Measurements from ENCODE around the gene BCR.
"Not testable (repeated sequence)": the region's sequence is repeated elsewhere in the genome, so short reads cannot be mapped to it uniquely, and the experiment has no call there.

BCR gene

GRCh38 chr22:23323960-23324688 lies 143.8 kb downstream of the BCR start:
- DNase-seq: not testable (repeated sequence)

- no peak for DNase-seq
These were observed 144.9 kb downstream of the BCR start for GRCh38 chr22:23325183-23325582.

GRCh38 chr22:23333822-23334221 lies 153.5 kb downstream of the BCR start:
- DNase-seq: not testable (repeated sequence)

GRCh38 chr22:23337672-23338071 lies 157.4 kb downstream of the BCR start:
- DNase-seq: not testable (repeated sequence)

GRCh38 chr22:23341942-23342695 lies 161.8 kb downstream of the BCR start:
- not testable (repeated sequence) for DNase-seq

GRCh38 chr22:23351321-23351720 lies 171.0 kb downstream of the BCR start:
- DNase-seq: no peak

- no peak for DNase-seq
These were observed 172.7 kb downstream of the BCR start for GRCh38 chr22:23353004-23353403.

GRCh38 chr22:23353696-23354095 lies 173.4 kb downstream of the BCR start:
- no peak for DNase-seq

- no peak for DNase-seq
These were observed 175.8 kb downstream of the BCR start for GRCh38 chr22:23356094-23356493.

GRCh38 chr22:23357053-23357452 lies 176.7 kb downstream of the BCR start:
- no peak for DNase-seq

DNA sequence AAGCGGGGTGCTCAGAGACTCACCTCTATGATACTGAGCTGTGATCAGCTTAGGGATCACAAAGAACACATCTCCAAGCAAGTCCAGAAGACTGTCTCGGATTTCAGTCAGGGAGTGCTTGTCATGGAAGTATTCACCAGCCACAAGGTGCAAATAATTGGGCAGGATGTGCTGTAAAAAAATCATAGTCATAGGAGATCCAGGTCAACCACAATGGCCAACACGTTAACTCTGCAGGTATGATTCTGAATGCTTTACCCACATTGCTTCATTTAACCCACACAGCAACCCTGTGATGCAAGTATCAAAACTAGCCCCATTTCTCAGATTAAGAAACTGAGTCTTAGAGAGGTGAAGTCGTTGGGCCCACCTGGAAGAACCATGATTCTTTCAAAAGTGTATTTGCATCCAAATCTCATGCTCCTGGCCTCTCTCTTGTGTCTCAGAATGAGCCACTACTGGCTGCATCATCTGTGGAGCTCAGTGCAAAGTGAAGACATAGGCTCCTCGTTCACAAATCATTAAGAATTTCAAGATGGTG lies 179.3 kb downstream of the BCR start:
- DNase-seq: no peak

DNA sequence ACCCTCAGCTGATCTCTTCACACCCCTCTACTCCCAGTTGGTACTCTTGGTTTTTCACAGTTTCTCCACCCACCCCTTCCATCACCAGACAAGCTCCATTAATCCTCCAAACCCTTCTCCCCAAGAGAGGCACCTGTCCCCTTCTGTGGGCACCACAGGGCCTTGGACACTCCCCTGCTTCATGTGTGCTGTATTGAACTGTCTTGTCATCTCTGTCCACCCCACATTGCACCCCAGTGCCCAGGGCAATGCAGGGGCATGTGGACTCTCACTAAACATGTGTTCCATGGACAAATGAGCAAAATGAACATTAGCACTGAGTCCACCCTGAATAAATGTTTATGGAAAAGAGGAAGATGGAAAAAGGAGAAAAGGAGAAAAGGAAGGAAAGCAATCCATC lies 181.4 kb downstream of the BCR start:
- no peak for DNase-seq

GRCh38 chr22:23363683-23364082 lies 183.4 kb downstream of the BCR start:
- no peak for DNase-seq

DNA sequence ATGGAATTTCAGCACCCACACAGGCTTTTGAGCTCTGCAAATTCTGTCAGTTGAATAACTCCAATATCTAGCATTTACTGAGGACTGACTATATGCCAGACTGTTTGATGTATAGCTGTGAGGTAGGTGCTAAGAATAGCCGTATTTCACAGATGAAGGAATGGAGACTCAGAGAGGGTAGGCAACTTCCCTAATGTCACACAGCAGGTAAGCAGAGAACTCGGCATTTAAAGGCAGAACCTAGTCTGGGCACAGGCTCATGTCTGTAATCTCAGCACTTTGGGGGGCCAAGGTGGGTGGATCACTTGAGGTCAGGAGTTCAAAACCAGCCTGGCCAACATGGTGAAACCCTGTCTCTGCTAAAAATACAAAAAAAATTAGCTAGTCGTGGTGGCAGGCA lies 184.1 kb downstream of the BCR start:
- DNase-seq: no peak

DNA sequence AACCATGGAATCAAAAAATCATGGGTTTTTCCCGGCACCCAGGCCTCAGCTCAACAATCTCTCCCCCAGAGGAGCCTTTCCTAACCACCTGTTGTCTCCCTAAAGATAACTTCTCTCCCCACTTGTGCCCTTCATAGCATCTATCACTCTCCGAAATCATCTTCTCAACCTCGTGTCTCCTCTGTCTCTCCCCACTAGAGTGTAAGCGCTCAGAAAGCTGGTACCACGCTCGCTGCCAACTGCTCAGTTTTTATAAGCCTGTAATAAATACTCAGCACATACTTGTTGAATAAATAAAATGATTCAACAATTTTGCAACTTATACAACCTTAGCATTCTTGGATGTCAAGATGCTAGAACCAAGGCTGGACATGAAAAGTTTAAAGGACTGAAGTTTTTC lies 185.2 kb downstream of the BCR start:
- no peak for DNase-seq

- no peak for DNase-seq
These were observed 185.7 kb downstream of the BCR start for GRCh38 chr22:23365961-23366360.

- not testable (repeated sequence) for DNase-seq
These were observed 186.9 kb downstream of the BCR start for GRCh38 chr22:23367196-23367595.

Data from activated naive CD4-positive, alpha-beta T cell (primary cell).